Measurements from ENCODE around the gene POLR2H. TPM values are rescaled to one million over a fixed set of nuclear protein-coding genes. Genes with fewer than 3 reads are reported as not detected.
A peak's percentile ranks its signal among the peaks of the same experiment; 100 is the strongest.

POLR2H gene
- polyA plus RNA-seq, 1 donor (not counting 4 experiments of a cell fraction or from before 2014, with no cell fraction given) = 202 TPM

GRCh38 chr3:184409946-184410500 lies 48.5 kb downstream of the POLR2H start:
- dilution Hi-C loops (cut with MboI; ENCODE audit: extremely low pct_ligation_motif_present, low sequenced_read_pairs) = no loop called here
- H3K4me3 ChIP-seq (ENCODE audit: control insufficient read depth in 2 of 3, extremely low read depth in 1 of 3, insufficient read depth in 2 of 3, low read depth in 1 of 3, low read length in 3 of 3) = no peak overlapping the region
- H3K4me2 ChIP-seq (ENCODE audit: control insufficient read depth, extremely low read depth, insufficient read depth, low read depth, low read length) = no peak overlapping the region
- no peaks in the 10 kb centered on the region for H3K9me3 ChIP-seq (ENCODE audit: control insufficient read depth, low read depth, low read length)
- DNase-seq (ENCODE audit: low read depth, low spot score) (no peak), FAIRE-seq (no peak)
- no peaks in the 10 kb centered on the region for H3K4me1 ChIP-seq (ENCODE audit: control insufficient read depth, extremely low read depth, insufficient read depth, low read length)
- no peaks in the 10 kb centered on the region for H3K9me1 ChIP-seq (ENCODE audit: control insufficient read depth, extremely low read depth, insufficient read depth, low read length)
- H3K9ac ChIP-seq (ENCODE audit: control insufficient read depth, extremely low read depth, insufficient read depth, low read length) = no peak overlapping the region
- no peaks in the 10 kb centered on the region for H4K20me1 ChIP-seq (ENCODE audit: control insufficient read depth, extremely low read depth, insufficient read depth, low read length)
- H2AFZ ChIP-seq (ENCODE audit: control insufficient read depth, low read length) = no peak overlapping the region
- no peaks in the 10 kb centered on the region for H3K27me3 ChIP-seq (ENCODE audit: control insufficient read depth, extremely low read depth, insufficient read depth, low read length)
- no peak overlapping the region for H3K27ac ChIP-seq (ENCODE audit: control insufficient read depth, insufficient read depth, low read length)
- H3K79me2 ChIP-seq (ENCODE audit: control insufficient read depth, insufficient read depth, low read length) = no peaks in the 10 kb centered on the region
- H3K36me3 ChIP-seq (ENCODE audit: control insufficient read depth in 2 of 2, extremely low read depth in 1 of 2, insufficient read depth in 2 of 2, low read length in 2 of 2) = no peaks in the 10 kb centered on the region
- TF ChIP-seq EZH2 (IDR thresholded peaks at IDR 0.05; ENCODE audit: low read length) = no peak
- TF ChIP-seq CTCF (optimal IDR thresholded peaks at IDR 0.05 in 1 of 3, IDR thresholded peaks at IDR 0.05 in 1 of 3, conservative IDR thresholded peaks at IDR 0.05 in 1 of 3; ENCODE audit: extremely low read depth in 1 of 3, insufficient read depth in 2 of 3, low read length in 3 of 3) = no peak

GRCh38 chr3:184414418-184415202 lies 53.1 kb downstream of the POLR2H start:
- H3K27me3 ChIP-seq (ENCODE audit: control insufficient read depth, extremely low read depth, insufficient read depth, low read length) = no peaks in the 10 kb centered on the region
- FAIRE-seq (peak; percentile 57), DNase-seq (ENCODE audit: low read depth, low spot score) (no peak)
- H2AFZ ChIP-seq (ENCODE audit: control insufficient read depth, low read length) = no peak overlapping the region
- H3K4me2 ChIP-seq (ENCODE audit: control insufficient read depth, extremely low read depth, insufficient read depth, low read depth, low read length) = no peak overlapping the region
- no peaks in the 10 kb centered on the region for H3K9me3 ChIP-seq (ENCODE audit: control insufficient read depth, low read depth, low read length)
- H3K27ac ChIP-seq (ENCODE audit: control insufficient read depth, insufficient read depth, low read length) = no peak overlapping the region
- H3K36me3 ChIP-seq (ENCODE audit: control insufficient read depth in 2 of 2, extremely low read depth in 1 of 2, insufficient read depth in 2 of 2, low read length in 2 of 2) = no peaks in the 10 kb centered on the region
- TF ChIP-seq EZH2 (IDR thresholded peaks at IDR 0.05; ENCODE audit: low read length) = no peak
- no peak for TF ChIP-seq CTCF (optimal IDR thresholded peaks at IDR 0.05 in 1 of 3, IDR thresholded peaks at IDR 0.05 in 1 of 3, conservative IDR thresholded peaks at IDR 0.05 in 1 of 3; ENCODE audit: extremely low read depth in 1 of 3, insufficient read depth in 2 of 3, low read length in 3 of 3)
- H3K4me1 ChIP-seq (ENCODE audit: control insufficient read depth, extremely low read depth, insufficient read depth, low read length) = no peaks in the 10 kb centered on the region
- H3K9me1 ChIP-seq (ENCODE audit: control insufficient read depth, extremely low read depth, insufficient read depth, low read length) = no peaks in the 10 kb centered on the region
- H3K4me3 ChIP-seq (ENCODE audit: control insufficient read depth in 2 of 3, extremely low read depth in 1 of 3, insufficient read depth in 2 of 3, low read depth in 1 of 3, low read length in 3 of 3) = no peak overlapping the region
- no peaks in the 10 kb centered on the region for H4K20me1 ChIP-seq (ENCODE audit: control insufficient read depth, extremely low read depth, insufficient read depth, low read length)
- dilution Hi-C loops (cut with MboI; ENCODE audit: extremely low pct_ligation_motif_present, low sequenced_read_pairs) = no loop called here
- H3K79me2 ChIP-seq (ENCODE audit: control insufficient read depth, insufficient read depth, low read length) = no peaks in the 10 kb centered on the region
- H3K9ac ChIP-seq (ENCODE audit: control insufficient read depth, extremely low read depth, insufficient read depth, low read length) = no peak overlapping the region
